HG03469 (cell line): ENCODE data around the gene PVALEF.
"Not testable (repeated sequence)": the region's sequence is repeated elsewhere in the genome, so short reads cannot be mapped to it uniquely, and the experiment has no call there.

ENCODE experiments used
- ATAC-seq: cut with Tn5 transposase; IDR thresholded peaks from one replicate; pipeline ENCODE4 v1.9.1; 2021; ENCODE audit warnings: mild to moderate bottlenecking, moderate library complexity, moderate number of reproducible peaks; ENCODE audit not compliant: unreplicated experiment

The PVALEF gene

GRCh38 chr17:81143200-81143527 is 22.1 kb upstream of the PVALEF start:
- ATAC-seq, result no peak

GRCh38 chr17:81143717-81144422 is 21.4 kb upstream of the PVALEF start:
- ATAC-seq, result no peak

GRCh38 chr17:81144423-81144781 is 20.9 kb upstream of the PVALEF start:
- no peak for ATAC-seq

- not testable (repeated sequence) for ATAC-seq
These were observed 19.1 kb upstream of the PVALEF start for GRCh38 chr17:81146208-81146607.

GRCh38 chr17:81147701-81148100 is 17.6 kb upstream of the PVALEF start:
- no peak for ATAC-seq

- no peak for ATAC-seq
These were observed 16.7 kb upstream of the PVALEF start for GRCh38 chr17:81148571-81148970.

- ATAC-seq, result no peak
These were observed 16.2 kb upstream of the PVALEF start for GRCh38 chr17:81148986-81149533.

- ATAC-seq, result no peak
These were observed 14.8 kb upstream of the PVALEF start for GRCh38 chr17:81150377-81151077.

GRCh38 chr17:81151278-81151677 is 14.0 kb upstream of the PVALEF start:
- no peak for ATAC-seq

GRCh38 chr17:81152288-81152828 is 12.9 kb upstream of the PVALEF start:
- ATAC-seq, result no peak

GRCh38 chr17:81153340-81153803 is 11.9 kb upstream of the PVALEF start:
- ATAC-seq, result no peak

GRCh38 chr17:81154016-81154415 is 11.3 kb upstream of the PVALEF start:
- ATAC-seq, result not testable (repeated sequence)

GRCh38 chr17:81154961-81155360 is 10.3 kb upstream of the PVALEF start:
- no peak for ATAC-seq

GRCh38 chr17:81156866-81157805 is 8.2 kb upstream of the PVALEF start:
- no peak for ATAC-seq

- no peak for ATAC-seq
These were observed 7.2 kb upstream of the PVALEF start for GRCh38 chr17:81157848-81158687.

GRCh38 chr17:81158688-81159590 is 6.4 kb upstream of the PVALEF start:
- ATAC-seq, result no peak

GRCh38 chr17:81159611-81160265 is 5.6 kb upstream of the PVALEF start:
- no peak for ATAC-seq

GRCh38 chr17:81160306-81160705 is 5.0 kb upstream of the PVALEF start:
- ATAC-seq, result no peak
